Neuronal stem cell (in vitro differentiated cells): Measurements from ENCODE around the gene RNF145.

Source experiments
- DNase-seq: peaks from one replicate; pipeline ENCODE4 v3.0.0-alpha.2; 2013; ENCODE audit warnings: low spot score
- H2AFZ ChIP-seq: one replicate; pipeline ENCODE4 v1.6.1; 2013; ENCODE audit warnings: mild to moderate bottlenecking, low read length, inconsistent platforms
- H2AK5ac ChIP-seq: 2 replicates; pipeline ENCODE4 v1.6.1; 2013; ENCODE audit warnings: low read depth, mild to moderate bottlenecking, inconsistent platforms, low read length, moderate library complexity, mixed read lengths
- H2BK120ac ChIP-seq: 2 replicates; pipeline ENCODE4 v1.6.1; 2013; ENCODE audit warnings: low read depth, mild to moderate bottlenecking, inconsistent platforms, low read length, moderate library complexity, mixed read lengths
- H2BK12ac ChIP-seq: one replicate; pipeline ENCODE4 v1.6.1; 2013; ENCODE audit warnings: low read length, inconsistent platforms
- H2BK15ac ChIP-seq: 2 replicates; pipeline ENCODE4 v1.6.1; 2013; ENCODE audit warnings: mild to moderate bottlenecking, low read length, inconsistent platforms, mixed read lengths
- H2BK5ac ChIP-seq: one replicate; pipeline ENCODE4 v1.6.1; 2013; ENCODE audit warnings: inconsistent platforms, mild to moderate bottlenecking, low read length, moderate library complexity
- H3K14ac ChIP-seq: one replicate; pipeline ENCODE4 v1.6.1; 2013; ENCODE audit warnings: low read length, inconsistent platforms
- H3K18ac ChIP-seq: 2 replicates; pipeline ENCODE4 v1.6.1; 2013; ENCODE audit warnings: low read length, inconsistent platforms
- H3K23ac ChIP-seq: 2 replicates; pipeline ENCODE4 v1.6.1; 2013; ENCODE audit warnings: low read depth, mild to moderate bottlenecking, mixed read lengths, low read length, inconsistent platforms; ENCODE audit not compliant: poor library complexity
- H3K27ac ChIP-seq: replicated peaks from 3 replicates; pipeline ENCODE4 v1.5.1; 2013; ENCODE audit warnings: low read length, inconsistent platforms
- H3K27me3 ChIP-seq, 3 experiments: 2 replicates each; pipeline ENCODE4 v1.6.1; 2013; ENCODE audit warnings: low read length in 3 of 3, mild to moderate bottlenecking in 2 of 3, inconsistent platforms in 1 of 3, low read depth in 1 of 3, mixed read lengths in 1 of 3, moderate library complexity in 1 of 3; ENCODE audit not compliant: control insufficient read depth in 3 of 3, insufficient read depth in 3 of 3
- H3K36me3 ChIP-seq, 2 donors: replicated peaks in 1 of 2; 2 replicates each; pipeline ENCODE4 v1.6.1; 2013; ENCODE audit warnings: low read length in 2 of 2; ENCODE audit not compliant: control insufficient read depth in 2 of 2, insufficient read depth in 2 of 2
- H3K4ac ChIP-seq: 2 replicates; pipeline ENCODE4 v1.6.1; 2013; ENCODE audit warnings: inconsistent platforms, mild to moderate bottlenecking, low read length, moderate library complexity
- H3K4me1 ChIP-seq, 2 donors: 1 replicate in 1 of 2; 2 replicates in 1 of 2; pipeline ENCODE4 v1.6.1; 2013; ENCODE audit warnings: low read length in 2 of 2, low read depth in 1 of 2; ENCODE audit not compliant: control insufficient read depth in 2 of 2, insufficient read depth in 1 of 2
- H3K4me2 ChIP-seq: one replicate; pipeline ENCODE4 v1.6.1; 2013; ENCODE audit warnings: mild to moderate bottlenecking, low read length, inconsistent platforms; ENCODE audit not compliant: insufficient read depth, poor library complexity, severe bottlenecking
- H3K4me3 ChIP-seq, 2 donors: 2 replicates each; pipeline ENCODE4 v1.5.1; 2013; ENCODE audit warnings: low read length in 2 of 2, mild to moderate bottlenecking in 2 of 2, inconsistent platforms in 1 of 2, moderate library complexity in 1 of 2
- H3K79me1 ChIP-seq: one replicate; pipeline ENCODE4 v1.6.1; 2013; ENCODE audit warnings: low read depth, mild to moderate bottlenecking, inconsistent platforms, low read length, moderate library complexity
- H3K9ac ChIP-seq: one replicate; pipeline ENCODE4 v1.6.1; 2013; ENCODE audit warnings: mild to moderate bottlenecking, low read depth, low read length, inconsistent platforms; ENCODE audit not compliant: poor library complexity
- H3K9me3 ChIP-seq, 2 donors: replicated peaks in 1 of 2; 2 replicates each; pipeline versions ENCODE3 to v1.6.1; 2013; ENCODE audit warnings: low read length in 2 of 2, mild to moderate bottlenecking in 2 of 2, inconsistent platforms in 1 of 2, low read depth in 1 of 2, mixed read lengths in 1 of 2, moderate library complexity in 1 of 2; ENCODE audit not compliant: control insufficient read depth in 2 of 2, insufficient read depth in 1 of 2
- H4K8ac ChIP-seq: one replicate; pipeline ENCODE4 v1.6.1; 2013; ENCODE audit warnings: low read depth, mild to moderate bottlenecking, inconsistent platforms, low read length, moderate library complexity
- H4K91ac ChIP-seq: one replicate; pipeline ENCODE4 v1.6.1; 2013; ENCODE audit warnings: low read length, low read depth, mild to moderate bottlenecking, inconsistent platforms; ENCODE audit not compliant: poor library complexity
- WGBS, 2 donors: extraction: QIAGEN DNeasy Blood & Tissue Kit; methylation state at CpG; one replicate each; pipeline ENCODE4 v1.1.7; 2013; ENCODE audit warnings: missing lambda C conversion rate in 2 of 2, mixed read lengths in 1 of 2; ENCODE audit not compliant: insufficient read length in 2 of 2, insufficient replicate concordance in 1 of 2; ENCODE audit errors: extremely low coverage in 2 of 2; 5-methylcytosine and 5-hydroxymethylcytosine counted together

Gene RNF145

DNA sequence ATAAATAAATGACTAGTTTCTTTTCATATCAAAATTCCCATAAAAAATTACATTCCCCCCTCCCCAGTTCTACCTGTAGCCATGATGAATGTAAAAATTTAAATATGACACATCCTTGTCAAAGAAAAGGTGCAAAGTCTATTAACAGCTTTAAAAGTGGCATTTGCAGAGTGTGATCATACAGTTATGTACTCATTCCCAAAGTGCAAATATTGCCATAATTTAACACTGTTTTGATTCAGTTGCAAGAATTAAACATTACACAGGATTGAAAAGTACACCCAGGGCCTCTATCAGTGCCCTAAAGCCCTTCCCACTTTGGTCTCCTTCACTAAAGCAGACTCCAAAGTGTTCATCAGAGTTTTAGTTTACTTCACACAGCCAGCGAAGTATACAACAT is 51.8 kb downstream of the RNF145 start:
- no peak overlapping the region for H3K4ac ChIP-seq
- H3K9me3 ChIP-seq = no peaks in the 10 kb centered on the region
- H3K4me2 ChIP-seq = no peak overlapping the region
- no peak overlapping the region for H2AFZ ChIP-seq
- no CpG with 5 or more reads among the region's 1 CpG for WGBS, 2 donors
- H3K27ac ChIP-seq = no peak overlapping the region
- no peaks in the 10 kb centered on the region for H3K27me3 ChIP-seq
- H2BK12ac ChIP-seq = no peak overlapping the region
- H3K4me1 ChIP-seq = no peaks in the 10 kb centered on the region
- no peak overlapping the region for H3K18ac ChIP-seq
- H4K8ac ChIP-seq = no peak overlapping the region
- no peak overlapping the region for H2BK15ac ChIP-seq
- no peak for DNase-seq
- H3K4me3 ChIP-seq = no peak overlapping the region
- no peaks in the 10 kb centered on the region for H3K79me1 ChIP-seq
- peaks cover 11 to 67% of the 10 kb centered on the region in 2 donors for H3K36me3 ChIP-seq
- H2AK5ac ChIP-seq = no peak overlapping the region
- no peak overlapping the region for H3K14ac ChIP-seq
- H2BK120ac ChIP-seq = no peak overlapping the region
- H2BK5ac ChIP-seq = no peak overlapping the region
- H3K9ac ChIP-seq = no peak overlapping the region
- no peak overlapping the region for H4K91ac ChIP-seq
- H3K23ac ChIP-seq = no peak overlapping the region

DNA sequence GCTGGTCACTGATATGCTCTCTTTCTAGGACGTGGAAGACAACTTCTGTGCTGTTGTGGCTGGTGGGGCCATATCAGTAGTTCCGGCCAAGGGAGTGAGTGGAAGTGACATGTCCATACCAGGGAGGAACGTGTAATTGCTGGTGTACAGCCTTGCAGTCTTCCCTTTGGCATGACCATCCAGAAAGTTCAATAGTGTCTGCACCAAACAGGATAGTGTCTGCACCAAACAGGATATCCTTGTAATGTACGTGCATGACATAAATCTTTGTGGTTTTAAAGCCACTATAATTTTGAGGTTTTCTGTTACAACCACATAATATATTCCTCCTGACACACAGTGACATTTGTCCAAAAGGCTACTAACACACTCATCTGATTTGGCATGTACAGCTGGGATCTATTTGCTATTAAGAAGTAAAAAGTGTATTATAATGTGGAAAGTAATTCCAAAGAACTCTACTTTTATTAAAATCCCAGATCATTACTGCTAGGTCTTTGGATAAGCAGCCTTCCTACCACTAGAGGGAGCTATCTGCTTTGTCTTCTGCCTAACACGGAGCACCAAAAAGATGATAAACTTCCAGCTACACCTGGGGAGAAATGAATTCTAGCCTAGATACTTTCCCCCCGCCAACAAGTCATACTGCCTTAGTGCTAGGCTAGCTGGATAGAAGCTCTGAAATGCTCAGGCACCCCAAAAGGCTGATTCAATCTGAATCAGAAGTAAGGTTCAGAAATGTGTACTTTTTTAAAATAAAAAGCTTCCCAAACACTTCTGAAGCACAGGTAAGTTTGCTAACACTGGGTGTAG is 52.7 kb downstream of the RNF145 start:
- WGBS, 2 donors = no CpG with 5 or more reads among the region's 6 CpGs
- Histone ChIP-seq H2AFZ (no peak overlapping the region), H3K18ac (no peak overlapping the region), H3K79me1 (no peaks in the 10 kb centered on the region), H2BK5ac (no peak overlapping the region), H3K27ac (no peak overlapping the region), H3K14ac (no peak overlapping the region), H3K4ac (no peak overlapping the region), H4K8ac (no peak overlapping the region), H3K9ac (no peak overlapping the region), H2AK5ac (no peak overlapping the region), H3K27me3 (no peaks in the 10 kb centered on the region), H3K36me3 (peaks cover 11 to 62% of the 10 kb centered on the region in 2 donors), H2BK12ac (no peak overlapping the region), H3K4me3 (no peak overlapping the region), H4K91ac (no peak overlapping the region), H2BK120ac (no peak overlapping the region), H2BK15ac (no peak overlapping the region), H3K23ac (no peak overlapping the region), H3K4me2 (no peak overlapping the region), H3K4me1 (no peaks in the 10 kb centered on the region), H3K9me3 (no peaks in the 10 kb centered on the region)
- peak; percentile 59 for DNase-seq

DNA sequence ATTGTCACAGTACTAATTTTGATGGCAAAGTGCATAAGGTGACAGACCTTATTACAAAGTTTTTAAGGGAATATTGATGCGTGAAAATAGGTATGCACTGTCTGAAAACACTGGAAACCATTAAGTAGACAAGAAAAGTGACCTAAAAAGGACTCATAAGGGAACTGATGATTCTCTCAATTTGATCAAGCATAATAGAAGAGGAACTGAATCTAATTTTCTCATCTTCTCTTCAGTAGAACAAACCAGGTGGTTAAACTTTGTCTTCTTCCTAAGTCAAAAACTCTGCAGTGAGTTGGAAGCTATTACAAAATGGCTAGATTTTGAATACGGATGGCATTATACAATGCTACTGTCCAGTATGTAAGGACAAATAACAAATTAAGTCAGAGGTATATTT is 53.4 kb downstream of the RNF145 start:
- no CpG with 5 or more reads among the region's 2 CpGs for WGBS, 2 donors
- Histone ChIP-seq H3K27me3 (no peaks in the 10 kb centered on the region), H4K91ac (no peak overlapping the region), H3K9ac (no peak overlapping the region), H3K23ac (no peak overlapping the region), H2BK12ac (no peak overlapping the region), H2BK5ac (no peak overlapping the region), H3K18ac (no peak overlapping the region), H3K9me3 (no peaks in the 10 kb centered on the region), H2AFZ (no peak overlapping the region), H2AK5ac (no peak overlapping the region), H3K27ac (no peak overlapping the region), H3K79me1 (no peaks in the 10 kb centered on the region), H3K4ac (no peak overlapping the region), H2BK15ac (no peak overlapping the region), H3K36me3 (peaks cover 11 to 55% of the 10 kb centered on the region in 2 donors), H2BK120ac (no peak overlapping the region), H3K4me3 (no peak overlapping the region), H3K4me2 (no peak overlapping the region), H4K8ac (no peak overlapping the region), H3K14ac (no peak overlapping the region), H3K4me1 (no peaks in the 10 kb centered on the region)
- no peak for DNase-seq

DNA sequence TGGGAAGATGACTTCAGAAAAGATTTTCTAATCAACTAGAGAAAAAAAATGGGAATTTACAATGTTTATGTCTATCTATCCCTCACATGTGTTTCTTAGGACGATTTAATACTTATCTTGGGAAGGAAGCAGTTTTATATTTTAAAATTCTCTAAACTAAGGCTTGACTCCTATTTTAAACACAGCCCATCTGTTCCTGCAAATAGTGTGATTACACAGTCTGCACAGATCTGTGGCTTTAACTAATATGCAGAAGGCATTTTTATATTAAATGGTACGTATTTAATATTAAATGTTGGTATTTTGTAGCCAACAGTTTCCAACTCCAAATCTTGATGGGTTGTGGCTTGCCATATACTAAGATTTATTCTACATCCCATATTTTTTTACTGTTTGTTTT is 56.5 kb downstream of the RNF145 start:
- Histone ChIP-seq H3K27ac (no peak overlapping the region), H3K36me3 (peaks cover 3 to 24% of the 10 kb centered on the region in 2 donors), H3K79me1 (no peaks in the 10 kb centered on the region), H4K91ac (no peak overlapping the region), H3K18ac (no peak overlapping the region), H3K4me3 (no peak overlapping the region), H2BK12ac (no peak overlapping the region), H3K9me3 (no peaks in the 10 kb centered on the region), H3K14ac (no peak overlapping the region), H3K23ac (no peak overlapping the region), H3K4me1 (no peaks in the 10 kb centered on the region), H2BK15ac (no peak overlapping the region), H3K9ac (no peak overlapping the region), H3K4ac (no peak overlapping the region), H3K4me2 (no peak overlapping the region), H2AK5ac (no peak overlapping the region), H3K27me3 (no peaks in the 10 kb centered on the region), H2AFZ (no peak overlapping the region), H4K8ac (no peak overlapping the region), H2BK5ac (no peak overlapping the region), H2BK120ac (no peak overlapping the region)
- WGBS, 2 donors = no CpG with 5 or more reads among the region's 2 CpGs
- DNase-seq = no peak
